GM23338 (cell line): ENCODE results near the gene TPSB2. TPM values are rescaled to one million over a fixed set of nuclear protein-coding genes. Genes with fewer than 3 reads are reported as not detected.

Experiments used
- ATAC-seq: fragments of 200-7000 bp; cut with Tn5 transposase; 3 replicates; pipeline ENCODE4 v1.9.1; 2020
- DNase-seq: peaks from one replicate; pipeline ENCODE4 v3.0.0-alpha.2; 2015; ENCODE audit warnings: low spot score
- H2AFZ ChIP-seq: fragments of 200-600 bp; sonication (generic); 2 replicates; pipeline ENCODE4 v1.8.0; 2016; ENCODE audit warnings: antibody characterized with exemption, mild to moderate bottlenecking, moderate library complexity
- H3F3A ChIP-seq: fragments of 200-600 bp; sonication (generic); replicated peaks from 2 replicates; pipeline ENCODE4 v1.8.0; 2017; ENCODE audit warnings: antibody characterized with exemption, mixed run types, low read depth
- H3K27ac ChIP-seq: fragments of 200-600 bp; sonication (generic); 2 replicates; pipeline ENCODE4 v1.6.1; 2016; ENCODE audit warnings: low read depth
- H3K27me3 ChIP-seq: fragments of 200-600 bp; sonication (generic); 2 replicates; pipeline ENCODE4 v1.8.0; 2016; ENCODE audit warnings: mild to moderate bottlenecking, mixed run types, moderate library complexity; ENCODE audit not compliant: insufficient read depth
- H3K36me3 ChIP-seq: fragments of 200-600 bp; sonication (generic); 2 replicates; pipeline ENCODE4 v1.8.0; 2016; ENCODE audit warnings: mild to moderate bottlenecking; ENCODE audit not compliant: insufficient read depth
- H3K4me1 ChIP-seq: fragments of 200-600 bp; sonication (generic); 2 replicates; pipeline ENCODE4 v1.8.0; 2016; ENCODE audit warnings: mild to moderate bottlenecking, moderate library complexity; ENCODE audit not compliant: insufficient read depth
- H3K4me2 ChIP-seq: fragments of 200-600 bp; sonication (generic); 2 replicates; pipeline ENCODE4 v1.7.1; 2017; ENCODE audit warnings: mixed run types
- H3K4me3 ChIP-seq: fragments of 200-600 bp; sonication (generic); 2 replicates; pipeline ENCODE4 v1.6.1; 2016; ENCODE audit warnings: mixed run types
- H3K79me2 ChIP-seq: fragments of 200-600 bp; sonication (generic); replicated peaks from 2 replicates; pipeline ENCODE4 v1.8.0; 2017; ENCODE audit warnings: mild to moderate bottlenecking; ENCODE audit not compliant: insufficient read depth
- H3K9me2 ChIP-seq: fragments of 200-600 bp; sonication (generic); 2 replicates; pipeline ENCODE4 v1.8.0; 2017; ENCODE audit not compliant: insufficient read depth
- H4K20me1 ChIP-seq: fragments of 200-600 bp; sonication (generic); replicated peaks from 2 replicates; pipeline ENCODE4 v1.8.0; 2017; ENCODE audit warnings: mild to moderate bottlenecking; ENCODE audit not compliant: insufficient read depth
- H3K27ac Mint-ChIP-seq: 2 replicates; pipeline ENCODE4 v1.8.0; 2020; ENCODE audit warnings: inconsistent platforms, mild to moderate bottlenecking, moderate library complexity, mixed read lengths
- H3K27me3 Mint-ChIP-seq: 3 replicates; pipeline ENCODE4 v1.8.0; 2022; ENCODE audit warnings: low read depth, mild to moderate bottlenecking, moderate library complexity, mixed read lengths, inconsistent platforms; ENCODE audit not compliant: insufficient read depth, poor library complexity
- H3K36me3 Mint-ChIP-seq: 3 replicates; pipeline ENCODE4 v1.8.0; 2021; ENCODE audit warnings: low read depth, mild to moderate bottlenecking, inconsistent platforms, moderate library complexity, mixed read lengths
- H3K4me1 Mint-ChIP-seq: 3 replicates; pipeline ENCODE4 v1.8.0; 2020; ENCODE audit warnings: mild to moderate bottlenecking, inconsistent platforms, mixed read lengths
- H3K4me3 Mint-ChIP-seq: 3 replicates; pipeline ENCODE4 v1.8.0; 2021; ENCODE audit warnings: moderate library complexity, mild to moderate bottlenecking, inconsistent platforms, mixed read lengths
- H3K9me3 Mint-ChIP-seq: 3 replicates; pipeline ENCODE4 v1.8.0; 2020; ENCODE audit warnings: moderate library complexity, mild to moderate bottlenecking, inconsistent platforms, mixed read lengths
- CREB1 ChIP-seq: fragments of 250-450 bp; sonication (Bioruptor Pico); IDR thresholded peaks from 2 replicates; pipeline ENCODE4 v1.5.0; 2020; ENCODE audit warnings: low read depth, mild to moderate bottlenecking, moderate library complexity
- ETS1 ChIP-seq: IDR thresholded peaks from 2 replicates; pipeline ENCODE4 v1.6.1; 2016; ENCODE audit warnings: antibody characterized with exemption
- EZH2 ChIP-seq: fragments of 200-600 bp; sonication (generic); IDR thresholded peaks from one replicate; pipeline ENCODE4 v1.8.0; 2017; ENCODE audit warnings: antibody characterized with exemption, mild to moderate bottlenecking, low read depth; ENCODE audit not compliant: unreplicated experiment
- EZH2phosphoT487 ChIP-seq: fragments of 200-600 bp; sonication (generic); IDR thresholded peaks from one replicate; pipeline ENCODE4 v1.8.1; 2018; ENCODE audit warnings: antibody characterized with exemption; ENCODE audit not compliant: unreplicated experiment
- JUNB ChIP-seq: IDR thresholded peaks from one replicate; pipeline ENCODE4 v1.6.1; 2016; ENCODE audit warnings: antibody characterized with exemption; ENCODE audit not compliant: unreplicated experiment
- NANOG ChIP-seq: IDR thresholded peaks from 2 replicates; pipeline ENCODE4 v1.6.1; 2016; ENCODE audit warnings: antibody characterized with exemption, borderline replicate concordance
- POLR2AphosphoS5 ChIP-seq: IDR thresholded peaks from 2 replicates; pipeline ENCODE4 v1.6.1; 2016; ENCODE audit warnings: antibody characterized with exemption, low read depth
- STAT1 ChIP-seq: IDR thresholded peaks from one replicate; pipeline ENCODE4 v1.6.1; 2016; ENCODE audit warnings: antibody characterized with exemption; ENCODE audit not compliant: unreplicated experiment
- ZNF114 ChIP-seq: fragments of 250-450 bp; sonication (Bioruptor Pico); IDR thresholded peaks from 2 replicates; pipeline ENCODE4 v1.5.0; 2020; ENCODE audit warnings: mild to moderate bottlenecking, moderate library complexity
- ZNF331 ChIP-seq: fragments of 250-450 bp; sonication (Bioruptor Pico); IDR thresholded peaks from 2 replicates; pipeline ENCODE4 v1.5.0; 2020; ENCODE audit warnings: low read depth, mild to moderate bottlenecking, moderate library complexity
- ZNF462 ChIP-seq: fragments of 250-450 bp; sonication (Bioruptor Pico); IDR thresholded peaks from 2 replicates; pipeline ENCODE4 v1.5.0; 2020; ENCODE audit warnings: mild to moderate bottlenecking, moderate library complexity
- polyA plus RNA-seq: library from polyadenylated mRNA; unstranded; fragments of >200 nt; fragmentation: Nextera tagmentation; extraction: Ambion mirVana; gene quantifications from 2 replicates; pipeline ENCODE4 v1.2.1, GENCODE V29; 2016
- total RNA-seq: library from RNA; depleted of rRNA; stranded (reverse); fragments of >200 nt; shearing (Covaris generic); gene quantifications from 2 replicates; pipeline ENCODE4 v1.2.3, GENCODE V29; 2014
- TF ChIP-seq, protein P1 (sequence below), 2 experiments: fragments of 200-600 bp in 1 of 2; sonication (generic) in 1 of 2; conservative IDR thresholded peaks; 2 replicates each; pipeline versions ENCODE4 v1.5.1 to v1.6.1; 2016 to 2017; ENCODE audit warnings: antibody characterized with exemption in 2 of 2, low read depth in 2 of 2, mild to moderate bottlenecking in 2 of 2, moderate library complexity in 1 of 2
- TF ChIP-seq, protein P2 (sequence below): IDR thresholded peaks from one replicate; pipeline ENCODE4 v1.6.1; 2018; ENCODE audit warnings: antibody characterized with exemption; ENCODE audit not compliant: unreplicated experiment

The TPSB2 gene
- total and polyA plus RNA-seq, 2 experiments from 2014 or later: 0.23 TPM; not detected in 1

- Histone ChIP-seq H3K27ac (no peak overlapping the region), H3K36me3 (no peaks in the 10 kb centered on the region), H3K79me2 (no peaks in the 10 kb centered on the region), H3K9me2 (no peaks in the 10 kb centered on the region), H2AFZ (no peak overlapping the region), H3K27me3 (no peaks in the 10 kb centered on the region), H3K4me2 (no peak overlapping the region), H3K4me1 (no peaks in the 10 kb centered on the region), H3F3A (no peaks in the 10 kb centered on the region), H3K4me3 (no peak overlapping the region), H4K20me1 (no peaks in the 10 kb centered on the region)
- no peak for TF ChIP-seq EZH2
- no peak for TF ChIP-seq ZNF114 (CRISPR knock-in tag)
- no peak for TF ChIP-seq ZNF331 (CRISPR knock-in tag)
- no peak for TF ChIP-seq POLR2AphosphoS5
- no peak for TF ChIP-seq EZH2phosphoT487
- TF ChIP-seq CREB1: no peak
- TF ChIP-seq ETS1: no peak
- no peak for TF ChIP-seq JUNB
- TF ChIP-seq, protein P1, sequence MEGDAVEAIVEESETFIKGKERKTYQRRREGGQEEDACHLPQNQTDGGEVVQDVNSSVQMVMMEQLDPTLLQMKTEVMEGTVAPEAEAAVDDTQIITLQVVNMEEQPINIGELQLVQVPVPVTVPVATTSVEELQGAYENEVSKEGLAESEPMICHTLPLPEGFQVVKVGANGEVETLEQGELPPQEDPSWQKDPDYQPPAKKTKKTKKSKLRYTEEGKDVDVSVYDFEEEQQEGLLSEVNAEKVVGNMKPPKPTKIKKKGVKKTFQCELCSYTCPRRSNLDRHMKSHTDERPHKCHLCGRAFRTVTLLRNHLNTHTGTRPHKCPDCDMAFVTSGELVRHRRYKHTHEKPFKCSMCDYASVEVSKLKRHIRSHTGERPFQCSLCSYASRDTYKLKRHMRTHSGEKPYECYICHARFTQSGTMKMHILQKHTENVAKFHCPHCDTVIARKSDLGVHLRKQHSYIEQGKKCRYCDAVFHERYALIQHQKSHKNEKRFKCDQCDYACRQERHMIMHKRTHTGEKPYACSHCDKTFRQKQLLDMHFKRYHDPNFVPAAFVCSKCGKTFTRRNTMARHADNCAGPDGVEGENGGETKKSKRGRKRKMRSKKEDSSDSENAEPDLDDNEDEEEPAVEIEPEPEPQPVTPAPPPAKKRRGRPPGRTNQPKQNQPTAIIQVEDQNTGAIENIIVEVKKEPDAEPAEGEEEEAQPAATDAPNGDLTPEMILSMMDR (conservative IDR thresholded peaks at IDR 0.05; ENCODE audit: low read depth in 2 of 2): no peak
- no peak for TF ChIP-seq NANOG
- TF ChIP-seq, protein P2, sequence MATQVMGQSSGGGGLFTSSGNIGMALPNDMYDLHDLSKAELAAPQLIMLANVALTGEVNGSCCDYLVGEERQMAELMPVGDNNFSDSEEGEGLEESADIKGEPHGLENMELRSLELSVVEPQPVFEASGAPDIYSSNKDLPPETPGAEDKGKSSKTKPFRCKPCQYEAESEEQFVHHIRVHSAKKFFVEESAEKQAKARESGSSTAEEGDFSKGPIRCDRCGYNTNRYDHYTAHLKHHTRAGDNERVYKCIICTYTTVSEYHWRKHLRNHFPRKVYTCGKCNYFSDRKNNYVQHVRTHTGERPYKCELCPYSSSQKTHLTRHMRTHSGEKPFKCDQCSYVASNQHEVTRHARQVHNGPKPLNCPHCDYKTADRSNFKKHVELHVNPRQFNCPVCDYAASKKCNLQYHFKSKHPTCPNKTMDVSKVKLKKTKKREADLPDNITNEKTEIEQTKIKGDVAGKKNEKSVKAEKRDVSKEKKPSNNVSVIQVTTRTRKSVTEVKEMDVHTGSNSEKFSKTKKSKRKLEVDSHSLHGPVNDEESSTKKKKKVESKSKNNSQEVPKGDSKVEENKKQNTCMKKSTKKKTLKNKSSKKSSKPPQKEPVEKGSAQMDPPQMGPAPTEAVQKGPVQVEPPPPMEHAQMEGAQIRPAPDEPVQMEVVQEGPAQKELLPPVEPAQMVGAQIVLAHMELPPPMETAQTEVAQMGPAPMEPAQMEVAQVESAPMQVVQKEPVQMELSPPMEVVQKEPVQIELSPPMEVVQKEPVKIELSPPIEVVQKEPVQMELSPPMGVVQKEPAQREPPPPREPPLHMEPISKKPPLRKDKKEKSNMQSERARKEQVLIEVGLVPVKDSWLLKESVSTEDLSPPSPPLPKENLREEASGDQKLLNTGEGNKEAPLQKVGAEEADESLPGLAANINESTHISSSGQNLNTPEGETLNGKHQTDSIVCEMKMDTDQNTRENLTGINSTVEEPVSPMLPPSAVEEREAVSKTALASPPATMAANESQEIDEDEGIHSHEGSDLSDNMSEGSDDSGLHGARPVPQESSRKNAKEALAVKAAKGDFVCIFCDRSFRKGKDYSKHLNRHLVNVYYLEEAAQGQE: no peak
- TF ChIP-seq STAT1: no peak
- no peak for TF ChIP-seq ZNF462 (CRISPR knock-in tag)
- Mint-ChIP-seq H3K36me3 (0 out of 3 replicates have a peak, but pooled peaks cover 3% of the 10 kb centered on the region), H3K9me3 (no peaks in the 10 kb centered on the region), H3K4me3 (no peak overlapping the region), H3K27me3 (peaks cover 12% of the 10 kb centered on the region), H3K4me1 (no peaks in the 10 kb centered on the region), H3K27ac (no peak overlapping the region)
- no peak for DNase-seq
- no peak for ATAC-seq
Observed at GRCh38 chr16:1210461-1210860, 19.5 kb downstream of the TPSB2 start.
